ENCODE measurements around the gene C1orf35.

C1orf35 gene

GRCh38 chr1:228109962-228110488, 6.9 kb upstream of the C1orf35 start:
- TF ChIP-seq POLR2A (IDR thresholded peaks at IDR 0.05; ENCODE audit: low read length): no peak
- peak; percentile 53 to 64 for DNase-seq

- DNase-seq: peak; percentile 98 to 99
- TF ChIP-seq GATA1 (IDR thresholded peaks at IDR 0.05; ENCODE audit: low read depth, low read length) (no peak), POLR2A (IDR thresholded peaks at IDR 0.05; ENCODE audit: low read length) (peak; percentile 91)
Observed at GRCh38 chr1:228109073-228109961, 6.2 kb upstream of the C1orf35 start, which contains the start of gene MRPL55. TSS of gene MRPL55 (minus strand) at chr1:228109299. CDS start at chr1:228108260, 1,039 bp downstream.

- no peak for DNase-seq
- TF ChIP-seq POLR2A (IDR thresholded peaks at IDR 0.05; ENCODE audit: low read length): no peak
Observed at GRCh38 chr1:228108742-228109072, 5.6 kb upstream of the C1orf35 start.

DNA sequence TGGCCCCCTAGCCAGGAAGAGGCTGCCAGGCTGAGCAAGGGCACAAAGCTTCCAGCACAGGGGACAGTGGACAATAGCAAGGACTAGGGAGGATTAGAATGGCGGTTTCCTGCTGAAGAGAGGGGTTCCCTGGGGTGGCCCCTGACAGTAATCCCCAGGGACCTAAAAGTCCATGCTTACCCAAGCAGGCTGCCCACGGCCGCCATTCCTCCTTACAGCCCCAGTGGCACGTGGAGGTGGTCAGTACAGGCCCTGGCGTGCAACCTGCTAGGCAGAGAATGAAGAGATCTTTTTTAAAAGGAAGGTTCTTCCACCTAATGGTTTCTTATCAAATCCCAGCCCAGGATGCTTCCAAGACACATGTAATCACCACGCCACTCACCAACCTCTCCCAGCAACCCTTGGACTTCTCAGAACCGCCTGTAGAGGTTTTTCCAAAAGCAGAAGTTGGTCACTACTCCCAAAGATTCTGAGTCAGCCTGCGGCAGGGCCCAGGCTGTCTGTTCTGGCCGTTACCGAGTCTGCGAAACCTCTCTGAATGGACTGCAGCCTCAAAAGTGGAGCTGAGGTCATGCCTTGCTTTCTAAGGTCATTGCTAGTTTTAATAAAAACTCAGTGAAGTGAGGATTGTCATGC, 5.0 kb upstream of the C1orf35 start:
- no peak for DNase-seq
- TF ChIP-seq POLR2A (IDR thresholded peaks at IDR 0.05; ENCODE audit: low read length) (no peak), GATA1 (IDR thresholded peaks at IDR 0.05; ENCODE audit: low read depth, low read length) (no peak)

DNA sequence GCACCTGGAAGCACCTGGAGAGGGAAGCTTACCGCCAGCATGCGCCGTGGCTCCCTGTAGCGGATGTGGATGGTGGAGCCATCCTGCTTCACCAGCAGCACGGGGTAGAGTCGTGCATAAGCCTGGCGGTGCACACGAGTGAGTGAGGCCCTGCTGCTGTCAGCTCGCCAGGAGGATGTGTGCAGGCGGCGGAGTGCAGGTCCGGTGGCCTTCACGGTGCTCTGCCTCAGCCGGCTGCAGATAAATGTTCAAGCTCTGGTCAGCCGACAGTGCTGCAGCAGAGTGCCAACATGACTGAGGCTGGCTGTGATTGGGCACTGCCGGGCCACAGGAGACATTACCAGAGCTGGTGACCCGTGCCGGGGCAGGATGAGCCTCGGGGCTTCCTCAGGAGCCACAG, 4.5 kb upstream of the C1orf35 start:
- DNase-seq: no peak
- no peak for TF ChIP-seq POLR2A (IDR thresholded peaks at IDR 0.05; ENCODE audit: low read length)
- no peak for TF ChIP-seq GATA1 (IDR thresholded peaks at IDR 0.05; ENCODE audit: low read depth, low read length)

DNA sequence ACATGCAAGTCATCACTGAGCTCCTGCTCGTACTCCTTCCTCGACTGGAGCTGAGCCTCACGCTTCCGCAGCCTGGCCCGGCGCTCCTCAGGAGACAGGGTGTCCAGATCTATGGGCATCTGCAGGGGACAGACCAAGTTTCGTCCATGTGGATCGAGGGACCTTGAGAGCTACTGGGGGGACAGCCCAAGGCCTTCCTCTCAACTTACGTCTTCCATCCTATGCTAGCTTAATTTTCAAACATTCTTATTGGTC, 3.6 kb upstream of the C1orf35 start:
- no peak for DNase-seq
- TF ChIP-seq GATA1 (IDR thresholded peaks at IDR 0.05; ENCODE audit: low read depth, low read length): no peak
- no peak for TF ChIP-seq POLR2A (IDR thresholded peaks at IDR 0.05; ENCODE audit: low read length)

GRCh38 chr1:228105996-228106799, 3.1 kb upstream of the C1orf35 start:
- no peak for DNase-seq
- TF ChIP-seq POLR2A (IDR thresholded peaks at IDR 0.05; ENCODE audit: low read length) (no peak), GATA1 (IDR thresholded peaks at IDR 0.05; ENCODE audit: low read depth, low read length) (no peak)

DNA sequence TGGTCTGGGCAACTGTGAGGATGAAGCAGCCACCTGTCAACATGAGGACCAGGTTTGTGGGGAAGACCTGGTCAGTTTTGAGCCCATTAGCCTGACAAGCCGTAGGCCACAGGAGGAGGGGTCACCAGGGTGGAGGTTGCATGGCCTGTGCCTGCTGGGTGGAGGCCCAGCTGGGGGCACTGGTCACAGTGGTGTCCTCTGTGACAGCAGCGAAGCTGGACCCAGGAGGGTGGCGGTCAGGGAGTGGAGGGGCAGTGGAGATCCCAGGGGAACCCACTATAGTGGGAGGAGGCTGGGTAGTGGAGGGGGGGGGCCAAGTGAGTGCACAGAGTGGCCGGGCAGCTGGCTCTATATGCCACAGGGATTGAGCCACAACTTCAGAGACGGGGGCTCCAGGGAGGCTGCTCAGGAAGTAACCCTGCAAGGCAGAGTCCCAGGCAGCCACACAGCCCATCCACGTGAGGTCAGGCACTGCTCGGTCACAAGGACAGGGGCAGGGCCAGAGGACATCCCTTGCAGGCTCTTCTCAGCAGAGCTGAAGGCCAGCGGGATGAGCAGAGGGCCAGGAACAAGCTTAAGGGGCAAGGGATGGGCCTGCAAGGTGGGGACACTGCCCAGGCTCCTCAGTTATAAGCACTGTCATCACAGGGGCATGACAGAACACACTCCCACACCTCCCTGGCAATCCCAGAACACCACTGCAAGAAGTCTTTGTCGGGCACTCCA, 2.3 kb upstream of the C1orf35 start:
- TF ChIP-seq POLR2A (IDR thresholded peaks at IDR 0.05; ENCODE audit: low read length) (no peak), GATA1 (IDR thresholded peaks at IDR 0.05; ENCODE audit: low read depth, low read length) (no peak)
- no peak for DNase-seq

- TF ChIP-seq POLR2A (IDR thresholded peaks at IDR 0.05; ENCODE audit: low read length): peak; percentile 39
- TF ChIP-seq GATA1 (IDR thresholded peaks at IDR 0.05; ENCODE audit: low read depth, low read length): no peak
Observed at GRCh38 chr1:228104526-228105269, 1.6 kb upstream of the C1orf35 start.

DNA sequence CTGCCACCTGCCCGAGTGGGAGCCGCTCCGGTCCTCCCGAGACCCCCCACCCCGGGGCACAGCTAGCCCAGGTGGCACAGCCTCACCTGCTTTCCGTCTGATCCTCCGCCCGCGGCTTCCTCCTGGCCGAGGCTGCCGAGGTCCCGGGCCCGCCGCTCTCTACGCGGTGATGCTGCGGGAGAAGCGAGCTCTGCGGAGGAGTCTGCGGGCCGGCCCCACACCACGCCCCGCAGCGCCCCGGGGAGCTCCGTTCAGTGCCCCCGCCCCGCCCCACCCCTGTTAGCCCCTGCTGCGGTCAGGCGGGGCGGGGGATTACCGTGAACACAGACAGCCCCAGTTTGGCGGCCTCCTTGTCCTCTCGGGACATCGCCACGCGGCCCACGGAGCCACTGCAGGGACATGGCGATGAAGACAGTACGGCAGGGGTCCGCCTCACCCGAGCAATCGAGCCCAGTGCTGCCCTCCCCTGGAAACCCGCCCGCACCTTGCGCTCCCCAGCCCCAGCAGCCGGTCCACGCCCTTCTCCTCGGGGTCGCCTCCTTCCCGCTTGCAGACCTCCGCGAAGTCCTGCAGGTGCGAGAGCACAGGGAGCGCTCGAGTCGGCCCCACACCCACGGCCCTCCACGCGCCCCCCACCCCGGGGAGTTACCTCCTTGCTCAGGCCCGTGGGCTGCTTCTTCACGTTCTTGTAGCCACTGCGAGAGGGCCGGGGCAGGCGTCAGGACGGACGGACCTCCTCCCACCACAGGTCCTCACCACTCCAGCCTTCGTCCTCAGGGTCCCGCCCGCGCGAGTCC, 933 bp downstream of the C1orf35 start:
- no peak for TF ChIP-seq GATA1 (IDR thresholded peaks at IDR 0.05; ENCODE audit: low read depth, low read length)
- TF ChIP-seq POLR2A (IDR thresholded peaks at IDR 0.05; ENCODE audit: low read length): no peak
- DNase-seq: peak; percentile 82 to 87

More at GRCh38 chr1:228104526-228105269, 1.6 kb upstream of the C1orf35 start:
- no peak for DNase-seq

DNA sequence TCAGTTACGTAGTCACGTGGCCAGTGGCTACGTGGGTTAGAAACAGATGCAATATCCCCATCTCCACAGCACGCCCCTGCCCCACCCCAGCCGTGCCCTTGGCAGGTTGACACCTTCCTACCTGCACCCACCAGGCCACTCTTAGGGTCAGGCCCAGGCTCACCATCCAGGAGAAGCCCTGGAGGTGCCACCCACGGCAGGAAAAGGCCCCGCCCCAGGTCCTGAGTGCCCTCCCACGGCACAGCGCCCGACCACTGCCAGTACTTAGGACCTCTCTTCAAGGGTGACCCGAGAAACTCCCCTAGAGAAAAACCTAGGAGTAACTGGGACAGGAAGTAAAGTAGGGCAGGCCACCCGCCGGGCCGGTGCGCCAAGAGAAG, 1.5 kb downstream of the C1orf35 start:
- no peak for TF ChIP-seq POLR2A (IDR thresholded peaks at IDR 0.05; ENCODE audit: low read length)
- TF ChIP-seq GATA1 (IDR thresholded peaks at IDR 0.05; ENCODE audit: low read depth, low read length): no peak
- no peak for DNase-seq

Data from erythroblast (primary cell).